HFFc6 (cell line): Measurements from ENCODE around the gene LDLR. TPM values are rescaled to one million over a fixed set of nuclear protein-coding genes. Genes with fewer than 3 reads are reported as not detected.

Experiments used
- DNase-seq: peaks from one replicate; pipeline ENCODE4 v3.0.0-alpha.2; 2018
- H3K27ac Mint-ChIP-seq: 2 replicates; pipeline ENCODE4 v1.8.0; 2020; ENCODE audit warnings: mild to moderate bottlenecking, mixed read lengths
- H3K27me3 Mint-ChIP-seq: 2 replicates; pipeline ENCODE4 v1.8.0; 2021; ENCODE audit warnings: mild to moderate bottlenecking, moderate library complexity, mixed read lengths; ENCODE audit not compliant: insufficient read depth
- H3K36me3 Mint-ChIP-seq: 2 replicates; pipeline ENCODE4 v1.8.0; 2021; ENCODE audit warnings: low read depth, mixed read lengths
- H3K4me1 Mint-ChIP-seq: 2 replicates; pipeline ENCODE4 v1.8.0; 2020; ENCODE audit warnings: low read depth, mixed read lengths
- H3K4me3 Mint-ChIP-seq: 2 replicates; pipeline ENCODE4 v1.8.0; 2020; ENCODE audit warnings: mild to moderate bottlenecking, moderate library complexity, mixed read lengths
- H3K9me3 Mint-ChIP-seq: 2 replicates; pipeline ENCODE4 v1.8.0; 2020; ENCODE audit warnings: mild to moderate bottlenecking, mixed read lengths
- CTCF ChIP-seq: fragments of 200-600 bp; sonication (generic); IDR thresholded peaks from 2 replicates; pipeline ENCODE4 v1.5.0; 2021; ENCODE audit warnings: antibody characterized with exemption, mild to moderate bottlenecking
- total RNA-seq, 6 experiments: library from RNA; stranded (reverse); fragmentation: NEBNext Ultra II Directional; extraction: Animal tissue kit (Norgen Biotek cat#: 25700); gene quantifications; 2 replicates in 1 of 6; 3 replicates in 5 of 6; pipeline ENCODE4 v1.2.3, GENCODE V29; 2021

Gene LDLR
- total RNA-seq, 6 experiments from 2014 or later, result 22.8 to 34.3 (median 28.0) TPM

- Mint-ChIP-seq H3K4me3 (no peak overlapping the region), H3K27ac (no peak overlapping the region), H3K36me3 (peaks cover 24% of the 10 kb centered on the region), H3K4me1 (no peaks in the 10 kb centered on the region), H3K9me3 (no peaks in the 10 kb centered on the region; the same call in 1 of the 2 replicates), H3K27me3 (peaks cover 2% of the 10 kb centered on the region)
- no peak for DNase-seq
- no peak for TF ChIP-seq CTCF
Observed at GRCh38 chr19:11064831-11065303, 24.4 kb upstream of the LDLR start.

GRCh38 chr19:11066326-11066725 lies 22.9 kb upstream of the LDLR start:
- DNase-seq, result no peak
- Mint-ChIP-seq H3K9me3 (no peaks in the 10 kb centered on the region; the same call in 1 of the 2 replicates), H3K36me3 (peaks cover 24% of the 10 kb centered on the region), H3K27me3 (no peaks in the 10 kb centered on the region; the same call in 1 of the 2 replicates), H3K4me1 (no peaks in the 10 kb centered on the region), H3K27ac (no peak overlapping the region), H3K4me3 (no peak overlapping the region)
- TF ChIP-seq CTCF, result no peak

- Mint-ChIP-seq H3K4me1 (no peaks in the 10 kb centered on the region), H3K27ac (0 out of 2 replicates have a peak overlapping the region, but pooled peaks have one; percentile 16), H3K4me3 (no peak overlapping the region), H3K9me3 (no peaks in the 10 kb centered on the region; the same call in 1 of the 2 replicates), H3K36me3 (peaks cover 24% of the 10 kb centered on the region), H3K27me3 (peaks cover under 1% of the 10 kb centered on the region)
- no peak for TF ChIP-seq CTCF
- peak; percentile 6 for DNase-seq
Observed at GRCh38 chr19:11067356-11068113, 21.7 kb upstream of the LDLR start.

GRCh38 chr19:11069561-11069960 lies 19.7 kb upstream of the LDLR start:
- H3K36me3 Mint-ChIP-seq, result peaks cover 24% of the 10 kb centered on the region
- TF ChIP-seq CTCF, result no peak
- no peak overlapping the region for H3K4me3 Mint-ChIP-seq
- H3K9me3 Mint-ChIP-seq, result no peaks in the 10 kb centered on the region; the same call in 1 of the 2 replicates
- DNase-seq, result no peak
- no peaks in the 10 kb centered on the region for H3K4me1 Mint-ChIP-seq
- peaks cover 3% of the 10 kb centered on the region for H3K27me3 Mint-ChIP-seq
- H3K27ac Mint-ChIP-seq, result no peak overlapping the region; the same call in 1 of the 2 replicates

- no peak overlapping the region for H3K27ac Mint-ChIP-seq
- H3K9me3 Mint-ChIP-seq, result no peaks in the 10 kb centered on the region; the same call in 1 of the 2 replicates
- TF ChIP-seq CTCF, result no peak
- no peak for DNase-seq
- peaks cover 20% of the 10 kb centered on the region for H3K36me3 Mint-ChIP-seq
- peaks cover 3% of the 10 kb centered on the region for H3K27me3 Mint-ChIP-seq
- H3K4me1 Mint-ChIP-seq, result no peaks in the 10 kb centered on the region
- no peak overlapping the region for H3K4me3 Mint-ChIP-seq
Observed at GRCh38 chr19:11070123-11070522, 19.1 kb upstream of the LDLR start.
